ENCODE results near the gene GFPT1.

The GFPT1 gene

DNA sequence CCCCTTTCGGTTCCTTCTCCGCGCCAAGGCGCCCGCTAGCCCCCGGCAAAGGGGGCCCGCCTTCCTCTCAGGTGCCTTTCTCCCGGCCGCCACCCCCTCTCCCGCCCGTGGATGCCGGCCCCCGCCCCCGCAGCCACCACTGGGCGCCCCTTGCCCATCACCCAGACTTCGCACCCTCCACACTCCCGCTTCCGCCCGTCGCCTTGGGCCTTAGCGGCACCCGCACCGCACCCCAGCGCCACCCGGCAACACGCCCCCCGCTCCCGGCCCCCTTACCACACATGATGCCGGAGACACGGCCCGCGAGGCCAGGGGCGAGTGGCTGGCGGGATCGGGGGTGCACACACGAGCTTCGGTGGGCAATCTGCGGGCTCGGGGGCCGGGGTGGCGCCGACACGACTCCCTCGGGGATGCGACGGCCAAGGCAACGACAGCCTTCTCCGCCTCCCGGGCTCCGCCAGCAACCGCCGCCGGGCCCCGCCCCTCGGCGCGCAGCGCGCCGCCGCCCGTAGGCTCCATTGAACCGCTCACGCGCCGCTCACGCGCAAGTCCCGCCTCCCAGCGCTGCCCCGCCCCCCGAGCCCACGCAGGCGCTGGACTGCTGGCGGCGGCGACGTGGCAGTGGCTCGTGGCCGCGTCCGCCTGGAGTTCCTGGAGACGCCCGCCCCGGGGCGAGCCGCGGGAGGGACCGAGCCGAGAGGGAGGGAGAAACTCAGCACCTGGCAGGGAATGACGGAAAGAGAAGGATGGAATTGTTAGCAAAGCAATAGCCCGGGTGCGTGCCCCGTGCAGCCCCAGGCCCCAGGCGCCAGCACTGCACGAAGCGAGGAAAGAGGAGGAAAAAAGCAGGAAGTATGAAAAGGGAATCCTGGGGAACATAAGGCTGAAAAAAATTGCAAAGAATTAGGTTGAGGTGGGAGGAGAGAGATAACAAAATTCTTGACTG is at the start of gene GFPT1:
Gene GFPT1 (minus strand): TSS at position 439 of the 946 bp plus-strand sequence. CDS start 156 bp downstream, at position 283.
- peak within 1 kb of the TSS; percentile 78 for H3K4me3 ChIP-seq (ENCODE audit: low read length)
- peak; percentile 96 for DNase-seq (ENCODE audit: low read depth)
- no peak for TF ChIP-seq CTCF (IDR thresholded peaks at IDR 0.05; ENCODE audit: insufficient read depth, low read depth, low read length, missing control alignments)

- peak; percentile 24 for DNase-seq (ENCODE audit: low read depth)
- H3K4me3 ChIP-seq (ENCODE audit: low read length), result peak overlapping the region; percentile 74
- no peak for TF ChIP-seq CTCF (IDR thresholded peaks at IDR 0.05; ENCODE audit: insufficient read depth, low read depth, low read length, missing control alignments)
These were observed 49.5 kb upstream of the GFPT1 start for GRCh38 chr2:69436596-69436937.

- H3K4me3 ChIP-seq (ENCODE audit: low read length), result no peak overlapping the region
- no peak for DNase-seq (ENCODE audit: low read depth)
- TF ChIP-seq CTCF (IDR thresholded peaks at IDR 0.05; ENCODE audit: insufficient read depth, low read depth, low read length, missing control alignments), result no peak
These were observed 47.7 kb upstream of the GFPT1 start for GRCh38 chr2:69434753-69435152.

GRCh38 chr2:69429491-69430183 is 42.6 kb upstream of the GFPT1 start:
- no peak overlapping the region for H3K4me3 ChIP-seq (ENCODE audit: low read length)
- no peak for DNase-seq (ENCODE audit: low read depth)
- TF ChIP-seq CTCF (IDR thresholded peaks at IDR 0.05; ENCODE audit: insufficient read depth, low read depth, low read length, missing control alignments), result no peak

GRCh38 chr2:69428981-69429380 is 42.0 kb upstream of the GFPT1 start:
- no peak overlapping the region for H3K4me3 ChIP-seq (ENCODE audit: low read length)
- TF ChIP-seq CTCF (IDR thresholded peaks at IDR 0.05; ENCODE audit: insufficient read depth, low read depth, low read length, missing control alignments), result no peak
- DNase-seq (ENCODE audit: low read depth), result no peak

- no peak for DNase-seq (ENCODE audit: low read depth)
- TF ChIP-seq CTCF (IDR thresholded peaks at IDR 0.05; ENCODE audit: insufficient read depth, low read depth, low read length, missing control alignments), result no peak
- no peak overlapping the region for H3K4me3 ChIP-seq (ENCODE audit: low read length)
These were observed 37.4 kb upstream of the GFPT1 start for GRCh38 chr2:69424419-69424818.
